GM12872 (cell line): ENCODE measurements around the gene CAMSAP3.

Experiments
- TF ChIP-seq, protein P1 (sequence below): IDR thresholded peaks from 3 replicates; pipeline ENCODE4 v1.5.1; 2011; ENCODE audit warnings: low read depth, mild to moderate bottlenecking, low read length, moderate library complexity; ENCODE audit not compliant: insufficient read depth

The CAMSAP3 gene

DNA sequence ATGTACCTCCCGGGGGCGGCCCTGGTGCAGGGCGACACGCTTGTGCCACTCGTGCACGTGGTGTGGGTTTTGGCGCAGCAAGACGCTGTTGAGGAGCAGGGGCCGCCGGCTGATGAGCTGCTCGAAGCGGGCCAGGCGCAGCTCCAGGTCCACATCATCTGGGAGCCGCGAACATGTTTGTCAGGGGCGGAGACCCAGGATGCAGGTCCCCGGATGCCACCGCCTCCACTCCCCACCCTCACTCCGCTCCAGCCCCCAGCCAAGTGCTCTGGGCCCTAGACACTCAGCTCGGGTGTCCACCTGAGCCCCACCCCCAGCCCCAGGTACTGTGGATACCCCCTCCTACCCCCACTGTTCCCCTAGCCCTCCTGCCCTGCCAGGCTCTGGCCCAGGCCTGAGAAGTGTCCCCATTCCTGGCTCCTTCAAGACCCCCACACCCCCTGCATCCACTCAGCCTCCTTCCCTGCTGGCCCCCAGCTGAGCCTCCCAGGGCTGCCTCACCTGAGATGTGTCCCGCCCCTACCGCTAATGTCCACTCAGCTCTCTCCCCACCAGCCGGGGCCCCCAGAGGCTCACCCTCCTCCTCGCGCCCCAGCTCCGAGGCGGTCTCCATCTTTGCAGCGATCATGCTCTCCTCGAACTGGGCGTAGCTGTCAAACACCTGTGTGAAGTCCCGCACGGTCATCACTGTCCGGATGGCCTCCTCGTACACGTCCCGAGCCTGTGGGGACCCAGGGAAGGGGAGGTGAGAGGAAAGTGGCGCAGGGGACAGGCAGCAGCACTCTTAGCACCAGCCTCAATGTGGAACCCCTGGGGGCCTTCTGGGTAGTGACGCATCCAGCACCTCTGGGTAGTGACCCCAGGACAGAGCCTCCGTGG, 28.3 kb downstream of the CAMSAP3 start:
- TF ChIP-seq, protein P1, sequence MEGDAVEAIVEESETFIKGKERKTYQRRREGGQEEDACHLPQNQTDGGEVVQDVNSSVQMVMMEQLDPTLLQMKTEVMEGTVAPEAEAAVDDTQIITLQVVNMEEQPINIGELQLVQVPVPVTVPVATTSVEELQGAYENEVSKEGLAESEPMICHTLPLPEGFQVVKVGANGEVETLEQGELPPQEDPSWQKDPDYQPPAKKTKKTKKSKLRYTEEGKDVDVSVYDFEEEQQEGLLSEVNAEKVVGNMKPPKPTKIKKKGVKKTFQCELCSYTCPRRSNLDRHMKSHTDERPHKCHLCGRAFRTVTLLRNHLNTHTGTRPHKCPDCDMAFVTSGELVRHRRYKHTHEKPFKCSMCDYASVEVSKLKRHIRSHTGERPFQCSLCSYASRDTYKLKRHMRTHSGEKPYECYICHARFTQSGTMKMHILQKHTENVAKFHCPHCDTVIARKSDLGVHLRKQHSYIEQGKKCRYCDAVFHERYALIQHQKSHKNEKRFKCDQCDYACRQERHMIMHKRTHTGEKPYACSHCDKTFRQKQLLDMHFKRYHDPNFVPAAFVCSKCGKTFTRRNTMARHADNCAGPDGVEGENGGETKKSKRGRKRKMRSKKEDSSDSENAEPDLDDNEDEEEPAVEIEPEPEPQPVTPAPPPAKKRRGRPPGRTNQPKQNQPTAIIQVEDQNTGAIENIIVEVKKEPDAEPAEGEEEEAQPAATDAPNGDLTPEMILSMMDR, result no peak

DNA sequence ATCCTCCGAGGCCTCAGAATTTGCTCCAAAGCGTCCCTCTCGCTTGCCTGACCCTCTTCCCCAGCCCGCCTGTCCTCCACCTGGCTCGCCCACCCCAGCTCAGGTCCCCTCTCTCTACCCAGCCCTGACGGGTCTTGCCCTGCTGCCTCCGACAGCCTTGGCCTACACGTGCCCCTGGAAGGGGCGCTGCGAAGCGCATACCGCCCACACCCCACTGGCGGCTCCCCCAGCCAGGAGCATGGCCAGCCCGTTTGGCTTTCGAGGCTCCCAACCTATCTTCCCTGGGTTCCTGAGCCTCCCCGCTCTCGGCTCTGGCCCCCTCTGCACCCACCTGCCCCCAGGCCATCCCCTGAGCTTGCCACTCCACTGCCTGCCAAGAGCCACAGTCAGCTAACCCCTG, 29.1 kb downstream of the CAMSAP3 start:
- TF ChIP-seq, protein P1, result no peak

DNA sequence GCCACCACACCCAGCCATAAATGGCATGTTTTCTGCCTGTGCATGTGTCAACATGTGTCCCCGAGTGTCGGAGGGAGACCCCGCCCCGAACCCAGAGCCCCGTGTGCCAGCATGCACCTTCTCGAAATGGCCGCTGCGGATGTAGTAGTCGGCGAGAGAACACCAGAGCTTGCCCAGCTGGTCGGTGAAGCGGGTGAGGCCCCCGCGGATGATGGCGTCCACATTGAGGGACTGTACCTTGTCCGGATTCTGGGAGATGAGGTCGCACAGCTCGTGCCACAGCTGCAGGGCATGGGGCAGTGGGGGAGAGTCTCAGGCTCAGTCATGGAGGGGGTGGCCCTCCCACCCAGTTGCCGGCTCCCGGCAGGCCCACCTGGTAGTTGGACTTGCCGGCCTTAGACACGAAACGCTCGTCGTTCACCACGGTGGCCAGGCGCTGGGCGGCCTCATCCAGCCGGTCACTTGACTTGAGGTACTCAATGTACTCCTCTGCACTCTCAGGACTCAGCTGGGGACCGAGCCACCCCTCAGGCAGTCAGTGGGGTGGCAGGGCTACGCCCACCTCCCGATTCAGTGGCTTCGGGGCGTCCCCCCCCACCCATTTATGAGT, 30.2 kb downstream of the CAMSAP3 start:
- TF ChIP-seq, protein P1, result no peak

DNA sequence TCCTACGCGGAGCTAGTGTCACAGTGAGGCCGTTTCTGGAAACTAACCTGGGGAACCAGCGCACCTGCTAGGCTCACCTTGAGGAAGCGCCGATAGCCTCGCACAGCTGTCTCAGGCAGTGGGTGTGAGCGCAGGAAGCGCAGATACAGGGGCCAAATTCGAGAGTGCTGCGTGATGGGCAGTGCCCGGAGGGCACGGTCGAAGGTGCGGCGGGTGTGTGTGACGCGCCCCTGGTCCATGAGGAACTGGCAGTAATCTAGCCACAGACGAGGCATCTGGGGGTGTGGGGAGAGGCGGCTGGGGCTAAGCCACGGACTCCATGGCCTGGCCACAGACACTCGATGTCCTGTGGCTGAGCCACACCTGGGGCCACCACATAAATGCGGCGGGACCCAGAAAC, 31.5 kb downstream of the CAMSAP3 start:
- TF ChIP-seq, protein P1, result no peak

DNA sequence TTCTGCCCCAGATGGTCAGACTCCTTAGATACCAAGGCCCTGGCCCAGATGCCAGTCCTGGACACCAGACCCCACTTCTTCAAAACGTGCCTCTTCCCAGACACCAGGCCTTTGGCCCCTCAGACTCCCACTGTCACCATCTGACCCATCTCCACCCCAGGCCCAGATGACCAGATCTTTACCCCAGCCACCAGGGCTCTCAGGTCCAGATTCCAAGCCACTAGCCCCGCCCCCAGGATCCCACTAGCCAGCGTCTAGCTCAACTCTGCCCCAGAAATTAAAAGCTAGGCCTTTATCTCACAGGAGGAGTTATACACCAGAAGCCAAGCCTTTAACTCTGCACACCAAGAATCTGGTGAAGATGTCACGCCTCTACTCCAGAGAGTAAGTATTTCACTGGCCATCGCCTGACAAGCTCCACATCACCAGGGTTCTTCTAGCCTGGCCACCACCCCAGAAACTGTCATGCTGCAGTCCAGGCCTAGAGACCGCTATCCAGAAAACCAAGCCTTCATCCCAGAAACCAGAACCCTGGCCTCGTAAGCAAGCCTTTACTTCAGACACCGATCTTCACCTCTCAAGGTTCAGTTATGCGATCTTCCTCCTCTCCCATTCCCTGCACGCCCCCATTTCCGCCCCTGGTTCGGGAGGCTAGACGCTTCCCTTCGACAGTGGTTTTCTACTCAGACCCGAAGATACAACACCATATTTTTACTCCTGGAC, 33.1 kb downstream of the CAMSAP3 start:
- TF ChIP-seq, protein P1, result no peak

DNA sequence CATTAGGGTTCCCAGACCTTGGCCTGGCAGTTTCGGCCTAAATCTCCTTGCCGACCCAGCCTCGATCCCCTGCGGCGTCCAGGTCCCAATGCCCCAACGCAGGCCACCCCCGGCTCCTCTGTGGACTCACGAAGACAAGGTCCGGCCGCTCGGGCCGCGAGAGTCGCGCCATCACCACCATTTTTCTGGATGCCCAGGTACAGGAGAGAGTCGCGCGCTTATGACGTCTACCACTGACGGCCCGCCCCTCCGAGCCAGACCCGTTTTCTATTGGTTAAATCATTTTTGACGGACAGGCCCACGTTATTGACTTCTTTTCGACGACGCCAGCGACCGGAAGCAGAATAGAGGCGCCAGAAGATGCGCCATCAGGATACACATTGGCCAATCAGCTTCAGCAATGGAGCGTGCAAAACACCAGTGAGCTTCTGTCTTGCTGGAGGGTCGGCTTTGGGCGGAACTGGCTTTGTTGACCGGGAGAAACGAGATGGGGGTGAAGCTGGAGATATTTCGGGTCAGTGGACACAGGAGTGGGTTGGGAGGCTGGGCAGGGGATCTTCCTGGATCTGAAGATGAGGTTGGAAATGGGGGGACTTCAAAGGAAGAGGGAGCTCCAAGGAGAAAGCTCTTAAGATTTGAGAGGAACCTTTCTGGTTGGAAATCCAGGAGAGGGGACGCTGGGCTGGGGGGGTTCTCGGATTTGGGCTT, 33.8 kb downstream of the CAMSAP3 start, which contains the start of the genes PET100 and XAB2:
Gene PET100, plus strand, starts transcription at position 447 of the 708 bp plus-strand sequence. Its CDS starts 41 bp downstream, at position 488.
Gene XAB2, minus strand, starts transcription at position 199 of the 708 bp plus-strand sequence. Its CDS starts 18 bp downstream, at position 181.
- TF ChIP-seq, protein P1, result no peak
